Tibial nerve (tissue), 4 donors: Measurements from ENCODE around the gene ZDHHC4.

ENCODE experiments used
- CTCF ChIP-seq, 5 experiments: fragments of 200-600 bp in 3 of 5; fragments of 450-650 bp in 2 of 5; sonication (generic) in 3 of 5; IDR thresholded peaks; one replicate each; pipeline ENCODE4 v1.5.1; 2016 to 2019; ENCODE audit warnings: antibody characterized with exemption in 5 of 5, mild to moderate bottlenecking in 3 of 5, moderate library complexity in 2 of 5
- EP300 ChIP-seq, 2 donors: sonication (generic); formaldehyde crosslinking; IDR thresholded peaks; one replicate each; pipeline ENCODE4 v1.6.1; 2017; ENCODE audit warnings: antibody characterized with exemption in 2 of 2, mild to moderate bottlenecking in 1 of 2
- POLR2A ChIP-seq, 2 donors: fragments of 450-650 bp; IDR thresholded peaks; one replicate each; pipeline ENCODE4 v1.6.1; 2017; ENCODE audit warnings: antibody characterized with exemption in 2 of 2, mild to moderate bottlenecking in 2 of 2, moderate library complexity in 2 of 2

GRCh38 chr7:6553448-6554044 lies 23.7 kb upstream of the ZDHHC4 start:
- TF ChIP-seq CTCF (IDR thresholded peaks at IDR 0.05) (no peak), POLR2A (IDR thresholded peaks at IDR 0.05) (no peak), EP300 (IDR thresholded peaks at IDR 0.05) (no peak)
